ENCODE data around the gene CUTA. TPM values are rescaled to one million over a fixed set of nuclear protein-coding genes. Genes with fewer than 3 reads are reported as not detected.
A peak's percentile ranks its signal among the peaks of the same experiment; 100 is the strongest.

Gene CUTA
- total RNA-seq, 6 experiments from 2014 or later = 81.4 to 114 (median 97.4) TPM

- H3K4me3 ChIP-seq = no peak overlapping the region
- WGBS (ENCODE audit: insufficient coverage, low coverage, low lambda C conversion rate, missing lambda C conversion rate) = 67% methylated on average over 1 of the region's 1 CpG
- intact Hi-C loops (cut with DNase I) = no loop called here
- TF ChIP-seq POLR2A (IDR thresholded peaks at IDR 0.05) (no peak), CTCF (IDR thresholded peaks at IDR 0.05) (no peak)
- H3K4me1 ChIP-seq = peaks cover 0 to under 1% (median 0%) of the 10 kb centered on the region in 4 donors
- H3K27me3 ChIP-seq = no peaks in the 10 kb centered on the region
- ATAC-seq = no peak
- DNase-seq = no peak
- no peaks in the 10 kb centered on the region for H3K9me3 ChIP-seq
- no peak overlapping the region for H3K27ac ChIP-seq
- no peaks in the 10 kb centered on the region for H3K36me3 ChIP-seq
Observed at GRCh38 chr6:33397541-33397940, 20.4 kb downstream of the CUTA start.

- Histone ChIP-seq H3K4me1 (peaks cover 0 to 9% (median 3%) of the 10 kb centered on the region in 4 donors), H3K4me3 (no peak overlapping the region), H3K9me3 (no peaks in the 10 kb centered on the region), H3K27ac (no peak overlapping the region), H3K27me3 (no peaks in the 10 kb centered on the region), H3K36me3 (no peaks in the 10 kb centered on the region)
- 61% methylated on average over 3 of the region's 3 CpGs for WGBS (ENCODE audit: insufficient coverage, low coverage, low lambda C conversion rate, missing lambda C conversion rate)
- ATAC-seq (no peak), DNase-seq (no peak)
- intact Hi-C loops (cut with DNase I) = no loop called here
- TF ChIP-seq POLR2A (IDR thresholded peaks at IDR 0.05) = no peak
- TF ChIP-seq CTCF (IDR thresholded peaks at IDR 0.05) = no peak
Observed at GRCh38 chr6:33392979-33393378, 24.9 kb downstream of the CUTA start.

- intact Hi-C loops (cut with DNase I) = no loop called here
- Histone ChIP-seq H3K9me3 (no peaks in the 10 kb centered on the region), H3K27ac (no peak overlapping the region), H3K27me3 (no peaks in the 10 kb centered on the region), H3K36me3 (no peaks in the 10 kb centered on the region), H3K4me3 (peak overlapping the region in 1 of 3 donors; percentile 40), H3K4me1 (peaks cover 0 to 9% (median 3%) of the 10 kb centered on the region in 4 donors)
- ATAC-seq (no peak), DNase-seq (no peak)
- TF ChIP-seq CTCF (IDR thresholded peaks at IDR 0.05) (no peak), POLR2A (IDR thresholded peaks at IDR 0.05) (no peak)
- 36% methylated on average over 5 of the region's 5 CpGs for WGBS (ENCODE audit: insufficient coverage, low coverage, low lambda C conversion rate, missing lambda C conversion rate)
Observed at GRCh38 chr6:33392595-33392948, 25.3 kb downstream of the CUTA start.

GRCh38 chr6:33391922-33392594 lies 25.8 kb downstream of the CUTA start:
- WGBS (ENCODE audit: insufficient coverage, low coverage, low lambda C conversion rate, missing lambda C conversion rate) = 4% methylated on average over 10 of the region's 31 CpGs
- H3K4me1 ChIP-seq = peaks cover 0 to 9% (median 3%) of the 10 kb centered on the region in 4 donors
- no peaks in the 10 kb centered on the region for H3K36me3 ChIP-seq
- H3K27ac ChIP-seq = peak overlapping the region in 2 of 3 donors; percentile 10 to 13
- H3K27me3 ChIP-seq = no peaks in the 10 kb centered on the region
- DNase-seq (no peak), ATAC-seq (no peak)
- no peaks in the 10 kb centered on the region for H3K9me3 ChIP-seq
- peak overlapping the region; percentile 40 to 56 (median 48) for H3K4me3 ChIP-seq
- intact Hi-C loops (cut with DNase I) = no loop called here
- TF ChIP-seq POLR2A (IDR thresholded peaks at IDR 0.05) = no peak

GRCh38 chr6:33391278-33391921 lies 26.5 kb downstream of the CUTA start, which contains the start of gene KIFC1:
Gene KIFC1, plus strand, starts transcription at chr6:33391823. Its CDS starts 163 bp downstream, at chr6:33391986.
- H3K36me3 ChIP-seq = no peaks in the 10 kb centered on the region
- WGBS (ENCODE audit: insufficient coverage, low coverage, low lambda C conversion rate, missing lambda C conversion rate) = under 1% methylated on average over 24 of the region's 67 CpGs
- ATAC-seq (peak; percentile 94 to 97 (median 96)), DNase-seq (peak; percentile 99)
- peak within 1 kb of the TSS; percentile 70 to 84 (median 84) for H3K27ac ChIP-seq
- peaks cover 0 to 9% (median 3%) of the 10 kb centered on the region in 4 donors for H3K4me1 ChIP-seq
- H3K9me3 ChIP-seq = no peaks in the 10 kb centered on the region
- peak within 1 kb of the TSS; percentile 40 to 56 (median 48) for H3K4me3 ChIP-seq
- TF ChIP-seq POLR2A (IDR thresholded peaks at IDR 0.05) = no peak
- peak; percentile 98 to 99 (median 99) for TF ChIP-seq CTCF (IDR thresholded peaks at IDR 0.05)
- H3K27me3 ChIP-seq = no peaks in the 10 kb centered on the region
- intact Hi-C loops (cut with DNase I) = no loop called here

All from right lobe of liver (tissue), 6 donors.